SU-DHL-6 (cell line): ENCODE results near the gene AHI1.

ENCODE experiments used
- EZH2phosphoT487 ChIP-seq: fragments of 200-600 bp; sonication (generic), shearing (Covaris generic); conservative IDR thresholded peaks from 2 replicates; pipeline ENCODE4 v1.6.1; 2018; ENCODE audit warnings: mild to moderate bottlenecking, antibody characterized with exemption, low read length, moderate library complexity, mixed read lengths
- TF ChIP-seq, protein P1 (sequence below): fragments of 200-600 bp; sonication (generic); IDR thresholded peaks from one replicate; pipeline ENCODE4 v1.5.1; 2017; ENCODE audit warnings: antibody characterized with exemption, mild to moderate bottlenecking, low read length, moderate library complexity; ENCODE audit not compliant: insufficient read depth, poor library complexity, severe bottlenecking

DNA sequence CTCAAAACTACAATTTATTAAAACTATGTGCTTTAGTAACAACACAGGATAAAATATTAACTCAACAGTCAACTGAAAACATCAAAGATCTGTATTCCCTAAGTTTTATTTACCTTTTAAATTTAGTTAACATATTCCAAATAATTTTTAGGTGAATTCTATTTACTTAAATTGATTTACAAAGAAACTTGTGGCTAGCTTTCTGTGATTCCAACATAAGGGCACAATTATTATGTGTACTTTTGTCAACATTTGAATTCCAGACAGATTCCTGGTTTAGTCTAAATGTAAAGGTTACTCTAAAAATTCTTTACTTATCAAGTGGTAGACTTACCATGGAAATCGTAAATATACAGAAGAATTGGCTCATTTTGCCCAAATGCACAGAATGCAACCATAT is 70.7 kb downstream of the AHI1 start:
- TF ChIP-seq, protein P1, sequence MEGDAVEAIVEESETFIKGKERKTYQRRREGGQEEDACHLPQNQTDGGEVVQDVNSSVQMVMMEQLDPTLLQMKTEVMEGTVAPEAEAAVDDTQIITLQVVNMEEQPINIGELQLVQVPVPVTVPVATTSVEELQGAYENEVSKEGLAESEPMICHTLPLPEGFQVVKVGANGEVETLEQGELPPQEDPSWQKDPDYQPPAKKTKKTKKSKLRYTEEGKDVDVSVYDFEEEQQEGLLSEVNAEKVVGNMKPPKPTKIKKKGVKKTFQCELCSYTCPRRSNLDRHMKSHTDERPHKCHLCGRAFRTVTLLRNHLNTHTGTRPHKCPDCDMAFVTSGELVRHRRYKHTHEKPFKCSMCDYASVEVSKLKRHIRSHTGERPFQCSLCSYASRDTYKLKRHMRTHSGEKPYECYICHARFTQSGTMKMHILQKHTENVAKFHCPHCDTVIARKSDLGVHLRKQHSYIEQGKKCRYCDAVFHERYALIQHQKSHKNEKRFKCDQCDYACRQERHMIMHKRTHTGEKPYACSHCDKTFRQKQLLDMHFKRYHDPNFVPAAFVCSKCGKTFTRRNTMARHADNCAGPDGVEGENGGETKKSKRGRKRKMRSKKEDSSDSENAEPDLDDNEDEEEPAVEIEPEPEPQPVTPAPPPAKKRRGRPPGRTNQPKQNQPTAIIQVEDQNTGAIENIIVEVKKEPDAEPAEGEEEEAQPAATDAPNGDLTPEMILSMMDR = no peak
- no peak for TF ChIP-seq EZH2phosphoT487
